Measurements from ENCODE around the gene JPH2. TPM values are rescaled to one million over a fixed set of nuclear protein-coding genes. Genes with fewer than 3 reads are reported as not detected.

Gene JPH2
- total RNA-seq, 2 experiments from 2014 or later = not detected

DNA sequence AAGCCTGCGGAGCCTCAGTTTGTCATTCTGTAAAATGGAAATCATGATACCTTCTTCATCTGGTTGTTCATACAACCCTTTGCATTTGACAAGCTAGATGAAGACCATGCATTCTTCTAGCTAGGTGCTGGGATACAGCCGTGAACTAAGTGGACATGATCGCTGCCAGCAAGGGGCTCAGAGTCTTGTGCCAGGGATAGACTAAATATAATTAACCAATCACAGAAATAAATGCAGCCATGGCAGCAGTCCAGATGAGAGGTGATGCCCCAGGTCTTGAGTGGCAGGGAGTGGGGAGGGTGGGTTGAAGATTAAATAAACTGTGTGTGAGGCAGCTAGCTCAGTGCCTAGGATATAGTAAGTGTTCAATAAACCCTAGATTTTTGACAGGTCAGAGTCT is 19.3 kb downstream of the JPH2 start:
- ATAC-seq (ENCODE audit: poor library complexity) (no peak), DNase-seq (no peak)
- Histone ChIP-seq H3K4me3 (ENCODE audit: low read length) (no peak overlapping the region), H3K27ac (ENCODE audit: low read depth in 1 of 2, low read length in 2 of 2) (no peak overlapping the region), H3K4me1 (ENCODE audit: insufficient read depth, low read length) (no peaks in the 10 kb centered on the region), H3K36me3 (ENCODE audit: insufficient read depth, low read length) (no peaks in the 10 kb centered on the region), H3K9me3 (ENCODE audit: control insufficient read depth in 1 of 2, insufficient read depth in 1 of 2, low read length in 2 of 2) (no peaks in the 10 kb centered on the region), H3K27me3 (ENCODE audit: control insufficient read depth in 1 of 2, insufficient read depth in 2 of 2, low read length in 2 of 2) (peaks cover 23% of the 10 kb centered on the region in 2 experiments)
- H3K4me3 Mint-ChIP-seq = no peak overlapping the region
- peaks cover 53% of the 10 kb centered on the region for H3K27me3 Mint-ChIP-seq
- no peak overlapping the region for H3K27ac Mint-ChIP-seq
- intact Hi-C loops (cut with DNase I, micrococcal nuclease) = no loop called here
- no peaks in the 10 kb centered on the region for H3K36me3 Mint-ChIP-seq (ENCODE audit: low read depth)
- H3K4me1 Mint-ChIP-seq (ENCODE audit: low read depth) = no peaks in the 10 kb centered on the region
- H3K9me3 Mint-ChIP-seq = no peaks in the 10 kb centered on the region
- ChIA-PET CTCF (no interaction called here), POLR2A (interaction anchor here (0.7 kb wide), 1 partner anchor 144 kb away, joined by 3 read pairs; no protein-coding TSS in a partner anchor)
- TF ChIP-seq, protein P1, sequence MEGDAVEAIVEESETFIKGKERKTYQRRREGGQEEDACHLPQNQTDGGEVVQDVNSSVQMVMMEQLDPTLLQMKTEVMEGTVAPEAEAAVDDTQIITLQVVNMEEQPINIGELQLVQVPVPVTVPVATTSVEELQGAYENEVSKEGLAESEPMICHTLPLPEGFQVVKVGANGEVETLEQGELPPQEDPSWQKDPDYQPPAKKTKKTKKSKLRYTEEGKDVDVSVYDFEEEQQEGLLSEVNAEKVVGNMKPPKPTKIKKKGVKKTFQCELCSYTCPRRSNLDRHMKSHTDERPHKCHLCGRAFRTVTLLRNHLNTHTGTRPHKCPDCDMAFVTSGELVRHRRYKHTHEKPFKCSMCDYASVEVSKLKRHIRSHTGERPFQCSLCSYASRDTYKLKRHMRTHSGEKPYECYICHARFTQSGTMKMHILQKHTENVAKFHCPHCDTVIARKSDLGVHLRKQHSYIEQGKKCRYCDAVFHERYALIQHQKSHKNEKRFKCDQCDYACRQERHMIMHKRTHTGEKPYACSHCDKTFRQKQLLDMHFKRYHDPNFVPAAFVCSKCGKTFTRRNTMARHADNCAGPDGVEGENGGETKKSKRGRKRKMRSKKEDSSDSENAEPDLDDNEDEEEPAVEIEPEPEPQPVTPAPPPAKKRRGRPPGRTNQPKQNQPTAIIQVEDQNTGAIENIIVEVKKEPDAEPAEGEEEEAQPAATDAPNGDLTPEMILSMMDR (IDR thresholded peaks at IDR 0.05) = no peak

DNA sequence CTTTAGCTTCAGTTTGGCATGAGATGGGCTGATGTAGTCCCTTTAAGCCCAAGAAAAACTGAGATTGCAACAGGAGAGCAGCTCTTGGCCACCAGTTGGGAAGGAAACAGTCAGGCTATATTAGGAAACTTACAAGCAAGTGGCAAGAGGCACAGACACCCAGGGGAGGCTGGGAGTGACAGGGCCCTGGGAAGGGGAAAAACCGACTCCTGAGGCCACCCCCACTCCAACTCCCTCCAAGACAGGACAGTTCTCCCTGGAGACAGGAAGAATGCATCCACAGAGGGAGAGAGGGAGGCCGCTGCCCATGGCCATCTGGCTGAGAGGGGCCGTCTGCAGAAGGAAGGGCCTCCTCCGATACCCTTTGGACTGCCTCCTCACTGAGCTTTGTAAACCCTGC is 20.5 kb downstream of the JPH2 start:
- Histone ChIP-seq H3K4me1 (ENCODE audit: insufficient read depth, low read length) (no peaks in the 10 kb centered on the region), H3K27ac (ENCODE audit: low read depth in 1 of 2, low read length in 2 of 2) (no peak overlapping the region), H3K4me3 (ENCODE audit: low read length) (no peak overlapping the region), H3K36me3 (ENCODE audit: insufficient read depth, low read length) (no peaks in the 10 kb centered on the region), H3K9me3 (ENCODE audit: control insufficient read depth in 1 of 2, insufficient read depth in 1 of 2, low read length in 2 of 2) (no peaks in the 10 kb centered on the region), H3K27me3 (ENCODE audit: control insufficient read depth in 1 of 2, insufficient read depth in 2 of 2, low read length in 2 of 2) (peaks cover 17 to 24% of the 10 kb centered on the region in 2 experiments)
- Mint-ChIP-seq H3K27ac (no peak overlapping the region), H3K27me3 (peaks cover 55% of the 10 kb centered on the region), H3K4me3 (no peak overlapping the region), H3K9me3 (no peaks in the 10 kb centered on the region), H3K4me1 (ENCODE audit: low read depth) (no peaks in the 10 kb centered on the region), H3K36me3 (ENCODE audit: low read depth) (no peaks in the 10 kb centered on the region)
- CTCF ChIA-PET = no interaction called here
- POLR2A ChIA-PET = no interaction called here
- intact Hi-C loops (cut with DNase I, micrococcal nuclease) = no loop called here
- DNase-seq (no peak), ATAC-seq (ENCODE audit: poor library complexity) (no peak)
- TF ChIP-seq, protein P1 (IDR thresholded peaks at IDR 0.05) = no peak

DNA sequence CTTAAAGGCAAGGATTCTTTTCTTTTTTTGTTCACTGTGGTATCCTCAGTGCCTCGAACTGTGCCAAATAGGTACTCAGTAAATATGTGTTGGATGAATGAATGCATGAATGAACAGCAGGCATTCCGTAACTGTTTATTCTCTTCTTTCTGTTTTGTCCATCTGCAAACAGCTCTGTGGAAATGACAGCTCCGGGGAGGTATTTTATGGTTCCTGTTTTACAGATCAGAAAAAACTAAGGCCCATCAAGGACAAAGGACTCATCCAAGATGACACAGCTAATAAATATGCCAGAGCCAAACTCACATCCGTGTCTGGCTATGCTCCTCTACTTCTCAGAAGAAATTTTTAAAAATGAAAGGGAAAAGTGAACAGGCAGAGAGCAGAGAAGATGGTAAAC is 21.0 kb downstream of the JPH2 start:
- Mint-ChIP-seq H3K4me1 (ENCODE audit: low read depth) (no peaks in the 10 kb centered on the region), H3K27me3 (peaks cover 55% of the 10 kb centered on the region)
- POLR2A ChIA-PET = no interaction called here

More for the DNA sequence above, 21.0 kb downstream of the JPH2 start:
- H3K27me3 ChIP-seq (ENCODE audit: control insufficient read depth in 1 of 2, insufficient read depth in 2 of 2, low read length in 2 of 2) = peaks cover 14 to 24% of the 10 kb centered on the region in 2 experiments
- no peaks in the 10 kb centered on the region for H3K9me3 ChIP-seq (ENCODE audit: control insufficient read depth in 1 of 2, insufficient read depth in 1 of 2, low read length in 2 of 2)
- Mint-ChIP-seq H3K4me3 (no peak overlapping the region), H3K9me3 (no peaks in the 10 kb centered on the region), H3K27ac (no peak overlapping the region), H3K36me3 (ENCODE audit: low read depth) (no peaks in the 10 kb centered on the region)
- H3K27ac ChIP-seq (ENCODE audit: low read depth in 1 of 2, low read length in 2 of 2) = no peak overlapping the region
- TF ChIP-seq, protein P1 (IDR thresholded peaks at IDR 0.05) = no peak
- no peak for ATAC-seq (ENCODE audit: poor library complexity)
- intact Hi-C loops (cut with DNase I, micrococcal nuclease) = no loop called here
- H3K36me3 ChIP-seq (ENCODE audit: insufficient read depth, low read length) = no peaks in the 10 kb centered on the region
- H3K4me1 ChIP-seq (ENCODE audit: insufficient read depth, low read length) = no peaks in the 10 kb centered on the region
- H3K4me3 ChIP-seq (ENCODE audit: low read length) = no peak overlapping the region
- CTCF ChIA-PET = no interaction called here
- no peak for DNase-seq

All from CD4-positive, alpha-beta T cell (primary cell).